Activated naive CD8-positive, alpha-beta T cell (primary cell): ENCODE measurements around the gene KIFC3.

Source experiments
- H3K27ac Mint-ChIP-seq: one replicate; pipeline ENCODE4 v1.8.0; 2021; ENCODE audit warnings: mixed read lengths
- H3K27me3 Mint-ChIP-seq: one replicate; pipeline ENCODE4 v1.8.0; 2021; ENCODE audit warnings: mixed read lengths
- H3K36me3 Mint-ChIP-seq: one replicate; pipeline ENCODE4 v1.8.0; 2021; ENCODE audit warnings: mixed read lengths
- H3K4me1 Mint-ChIP-seq: one replicate; pipeline ENCODE4 v1.8.0; 2021; ENCODE audit warnings: low read depth, mixed read lengths
- H3K4me3 Mint-ChIP-seq: one replicate; pipeline ENCODE4 v1.8.0; 2021; ENCODE audit warnings: mild to moderate bottlenecking, mixed read lengths
- H3K9me3 Mint-ChIP-seq: one replicate; pipeline ENCODE4 v1.8.0; 2021; ENCODE audit warnings: low read depth, mixed read lengths

The KIFC3 gene

GRCh38 chr16:57773655-57774295, 28.5 kb downstream of the KIFC3 start:
- no peak overlapping the region for H3K4me3 Mint-ChIP-seq
- H3K36me3 Mint-ChIP-seq: no peaks in the 10 kb centered on the region
- no peaks in the 10 kb centered on the region for H3K9me3 Mint-ChIP-seq
- no peaks in the 10 kb centered on the region for H3K27me3 Mint-ChIP-seq
- H3K27ac Mint-ChIP-seq: no peak overlapping the region
- H3K4me1 Mint-ChIP-seq: no peaks in the 10 kb centered on the region

GRCh38 chr16:57773019-57773418, 29.3 kb downstream of the KIFC3 start:
- no peaks in the 10 kb centered on the region for H3K9me3 Mint-ChIP-seq

DNA sequence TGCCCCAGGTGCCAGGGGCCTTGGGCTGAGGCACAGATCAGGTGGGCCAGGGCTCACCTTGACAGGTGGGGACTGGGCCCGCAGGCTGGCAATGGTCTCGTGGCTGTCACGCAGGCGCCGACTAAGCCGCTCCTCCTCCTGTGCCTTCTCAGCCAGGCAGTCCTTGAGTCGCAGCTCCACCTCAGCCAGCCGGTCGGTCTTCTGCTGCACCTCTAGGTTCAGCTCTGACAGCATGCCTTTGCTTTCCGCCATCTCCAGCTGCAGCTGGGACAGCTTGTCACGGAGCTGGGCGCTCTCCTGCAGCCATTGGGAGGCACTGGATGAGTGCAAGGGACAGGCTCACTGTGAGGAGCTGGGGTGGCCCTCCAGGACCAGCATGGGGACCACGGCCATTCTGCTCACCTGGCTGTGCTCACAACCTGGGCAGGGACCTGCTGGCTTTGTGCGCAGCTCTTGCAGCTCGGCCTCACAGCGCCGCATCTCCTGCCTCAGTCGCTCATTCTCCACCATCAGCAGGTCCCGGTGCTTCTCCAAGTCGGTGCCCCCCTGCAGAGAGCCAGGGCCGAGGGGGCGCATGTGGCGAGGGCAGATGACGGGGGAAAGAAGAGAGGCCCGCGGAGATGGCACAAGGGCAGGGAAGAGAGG, 31.0 kb downstream of the KIFC3 start:
- Mint-ChIP-seq H3K36me3 (no peaks in the 10 kb centered on the region), H3K27me3 (no peaks in the 10 kb centered on the region), H3K4me3 (no peak overlapping the region), H3K9me3 (no peaks in the 10 kb centered on the region), H3K4me1 (no peaks in the 10 kb centered on the region), H3K27ac (no peak overlapping the region)

More at GRCh38 chr16:57773019-57773418, 29.3 kb downstream of the KIFC3 start:
- no peaks in the 10 kb centered on the region for H3K4me1 Mint-ChIP-seq
- no peaks in the 10 kb centered on the region for H3K36me3 Mint-ChIP-seq
- H3K4me3 Mint-ChIP-seq: no peak overlapping the region
- no peak overlapping the region for H3K27ac Mint-ChIP-seq
- H3K27me3 Mint-ChIP-seq: no peaks in the 10 kb centered on the region

DNA sequence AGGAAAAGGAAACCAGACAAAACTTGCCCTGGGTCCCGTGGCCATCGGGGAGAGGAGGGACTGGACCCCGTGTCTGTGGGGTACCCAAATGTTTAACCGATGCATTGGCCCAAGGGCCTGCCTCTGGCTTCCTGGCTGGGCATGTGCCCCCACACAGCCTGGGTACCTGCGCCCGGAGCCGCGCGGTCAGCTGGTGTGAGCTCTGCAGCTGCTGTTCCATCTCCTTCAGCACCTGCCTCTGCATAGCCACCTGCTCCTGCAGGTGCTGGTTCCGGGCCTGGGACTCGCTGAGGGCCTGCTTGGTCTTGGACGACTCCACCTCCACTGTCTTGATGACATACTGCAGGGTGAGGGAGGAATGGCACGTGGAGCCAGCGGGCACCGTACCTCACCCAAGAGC, 31.9 kb downstream of the KIFC3 start:
- Mint-ChIP-seq H3K9me3 (no peaks in the 10 kb centered on the region), H3K27me3 (no peaks in the 10 kb centered on the region), H3K4me3 (no peak overlapping the region), H3K36me3 (no peaks in the 10 kb centered on the region), H3K4me1 (no peaks in the 10 kb centered on the region), H3K27ac (no peak overlapping the region)

- Mint-ChIP-seq H3K9me3 (no peaks in the 10 kb centered on the region), H3K4me3 (no peak overlapping the region), H3K27ac (no peak overlapping the region), H3K4me1 (no peaks in the 10 kb centered on the region), H3K27me3 (no peaks in the 10 kb centered on the region), H3K36me3 (no peaks in the 10 kb centered on the region)
These were observed 32.6 kb downstream of the KIFC3 start for GRCh38 chr16:57769541-57770145.

DNA sequence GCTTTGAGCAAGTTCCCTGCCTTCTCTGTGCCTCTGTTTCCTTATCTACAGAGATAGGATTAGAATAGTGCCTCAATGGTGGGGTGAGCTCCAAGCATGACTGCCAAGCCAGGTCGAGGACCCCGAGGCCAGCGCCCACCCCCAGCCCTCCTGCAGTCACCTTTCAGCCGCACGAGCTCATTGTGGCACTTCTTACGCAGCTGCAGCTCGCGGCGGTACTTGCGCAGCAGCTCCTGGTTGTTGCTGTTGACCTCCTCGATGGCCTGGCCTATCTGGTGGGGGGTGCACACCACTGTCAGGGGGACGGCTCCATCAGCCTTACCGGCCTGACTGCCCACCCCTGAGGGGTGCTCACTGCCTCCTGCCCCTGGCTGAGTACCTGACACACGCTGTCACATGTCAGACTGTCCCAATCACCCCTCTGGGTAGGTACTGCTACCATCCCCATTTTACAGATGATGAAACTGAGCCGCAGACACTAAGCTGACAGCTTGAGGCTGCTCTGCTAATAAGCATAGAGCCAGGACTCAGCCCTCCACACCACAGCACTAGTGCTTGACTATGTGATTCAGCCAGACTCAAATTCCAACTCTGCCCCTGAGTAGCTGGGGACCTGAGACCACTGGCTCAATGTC, 35.5 kb downstream of the KIFC3 start:
- no peak overlapping the region for H3K27ac Mint-ChIP-seq
- no peaks in the 10 kb centered on the region for H3K36me3 Mint-ChIP-seq
- H3K27me3 Mint-ChIP-seq: no peaks in the 10 kb centered on the region
- H3K4me3 Mint-ChIP-seq: no peak overlapping the region
- H3K9me3 Mint-ChIP-seq: no peaks in the 10 kb centered on the region
- no peaks in the 10 kb centered on the region for H3K4me1 Mint-ChIP-seq

GRCh38 chr16:57765160-57765728, 37.0 kb downstream of the KIFC3 start:
- Mint-ChIP-seq H3K4me1 (no peaks in the 10 kb centered on the region), H3K36me3 (no peaks in the 10 kb centered on the region), H3K27me3 (no peaks in the 10 kb centered on the region), H3K9me3 (no peaks in the 10 kb centered on the region), H3K4me3 (no peak overlapping the region), H3K27ac (no peak overlapping the region)

- H3K27me3 Mint-ChIP-seq: no peaks in the 10 kb centered on the region
- H3K27ac Mint-ChIP-seq: no peak overlapping the region
- no peaks in the 10 kb centered on the region for H3K36me3 Mint-ChIP-seq
- H3K4me3 Mint-ChIP-seq: no peak overlapping the region
- no peaks in the 10 kb centered on the region for H3K9me3 Mint-ChIP-seq
- H3K4me1 Mint-ChIP-seq: no peaks in the 10 kb centered on the region
These were observed 37.7 kb downstream of the KIFC3 start for GRCh38 chr16:57764341-57765159.

DNA sequence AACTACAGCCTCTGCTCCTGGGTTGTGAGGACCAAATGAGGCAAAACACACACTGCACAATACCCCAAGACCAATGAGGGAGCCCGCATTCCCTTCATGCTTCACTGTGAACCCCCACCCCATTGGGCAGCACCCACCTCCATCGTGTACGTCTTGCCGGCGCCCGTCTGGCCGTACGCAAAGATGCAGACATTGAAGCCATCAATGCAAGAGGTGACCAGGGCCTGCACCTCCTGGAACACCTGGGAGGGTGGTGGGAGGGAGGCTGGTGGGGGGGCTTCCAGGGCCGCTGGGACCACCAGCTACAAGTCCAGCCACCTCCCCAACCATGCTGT, 38.3 kb downstream of the KIFC3 start:
- Mint-ChIP-seq H3K9me3 (no peaks in the 10 kb centered on the region), H3K36me3 (no peaks in the 10 kb centered on the region), H3K27ac (no peak overlapping the region)

DNA sequence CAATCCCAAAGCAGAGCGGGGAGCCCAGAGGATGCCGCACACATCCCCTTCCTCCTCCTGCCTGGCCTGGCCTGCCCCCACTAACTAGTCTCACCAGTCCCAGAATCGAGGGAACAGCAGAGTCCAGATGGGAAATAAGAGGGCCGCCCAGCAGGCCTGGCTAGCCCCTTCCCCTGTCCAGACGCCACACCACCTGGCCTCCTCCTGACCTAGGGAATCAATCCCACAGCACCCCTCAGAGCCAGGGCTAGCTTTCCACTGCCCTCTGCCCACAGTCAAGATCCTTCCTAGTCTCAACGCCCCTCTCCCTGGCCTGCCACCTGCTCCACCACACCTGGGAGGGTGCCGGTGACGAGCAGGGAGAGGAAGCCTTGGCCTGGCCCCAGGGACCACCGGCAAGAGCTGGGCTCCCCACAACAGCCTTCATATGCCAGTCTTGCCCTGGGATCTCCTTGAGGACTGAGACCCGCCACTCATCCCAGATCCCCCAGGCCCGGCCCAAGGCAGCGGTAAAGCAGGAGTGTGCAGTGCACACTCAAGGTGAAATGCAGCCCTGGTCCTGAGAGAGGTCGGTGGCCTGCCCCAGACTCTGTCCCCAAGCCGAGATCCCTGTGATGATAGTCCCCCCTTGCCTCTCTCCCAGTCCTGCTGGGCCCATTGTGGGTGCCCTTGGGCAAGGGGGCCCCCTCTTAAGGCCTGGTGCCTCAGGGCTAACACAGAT, 38.8 kb downstream of the KIFC3 start:
- Mint-ChIP-seq H3K27me3 (no peaks in the 10 kb centered on the region), H3K36me3 (no peaks in the 10 kb centered on the region), H3K4me3 (no peak overlapping the region), H3K9me3 (no peaks in the 10 kb centered on the region), H3K4me1 (no peaks in the 10 kb centered on the region), H3K27ac (no peak overlapping the region)

More for the DNA sequence above, 38.3 kb downstream of the KIFC3 start:
- Mint-ChIP-seq H3K27me3 (no peaks in the 10 kb centered on the region), H3K4me1 (no peaks in the 10 kb centered on the region), H3K4me3 (no peak overlapping the region)

DNA sequence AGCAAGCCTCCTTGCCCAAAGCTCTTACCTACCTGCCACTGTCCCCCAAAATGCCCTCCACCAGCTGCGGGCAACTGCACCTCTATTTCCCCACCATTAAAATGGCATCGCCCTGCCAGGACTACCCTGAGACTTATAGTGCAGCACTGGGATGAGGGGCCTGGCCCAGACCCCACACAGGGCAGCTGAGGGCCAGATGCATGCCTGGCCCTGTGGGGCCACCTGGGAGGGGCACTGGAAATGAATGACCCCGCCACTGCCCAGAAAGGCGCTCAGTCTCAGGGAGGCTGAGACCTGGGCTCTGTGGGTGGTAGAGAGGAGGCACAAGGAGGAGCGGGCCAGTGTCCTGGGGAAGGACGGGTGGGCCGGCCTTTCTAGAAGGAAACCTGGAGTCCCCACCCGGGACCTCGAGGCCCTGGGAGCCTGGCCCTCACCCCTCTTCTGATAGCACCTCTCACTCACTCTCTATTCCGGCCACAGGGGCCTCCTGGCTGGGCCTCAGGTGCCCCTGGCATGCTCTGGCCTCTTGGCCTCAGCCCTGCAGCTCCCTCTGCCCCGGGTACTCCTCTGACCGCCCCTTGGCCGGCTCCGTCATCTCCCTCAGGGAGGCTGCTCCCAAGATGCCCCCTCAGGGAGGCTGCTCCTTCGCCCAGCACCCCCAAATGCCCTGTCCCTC, 39.8 kb downstream of the KIFC3 start:
- Mint-ChIP-seq H3K27me3 (no peaks in the 10 kb centered on the region), H3K4me3 (no peak overlapping the region), H3K4me1 (no peaks in the 10 kb centered on the region), H3K36me3 (no peaks in the 10 kb centered on the region), H3K27ac (no peak overlapping the region), H3K9me3 (no peaks in the 10 kb centered on the region)

GRCh38 chr16:57761957-57762356, 40.3 kb downstream of the KIFC3 start:
- H3K4me3 Mint-ChIP-seq: no peak overlapping the region
- no peaks in the 10 kb centered on the region for H3K36me3 Mint-ChIP-seq
- no peaks in the 10 kb centered on the region for H3K4me1 Mint-ChIP-seq
- no peak overlapping the region for H3K27ac Mint-ChIP-seq
- no peaks in the 10 kb centered on the region for H3K9me3 Mint-ChIP-seq
- H3K27me3 Mint-ChIP-seq: no peaks in the 10 kb centered on the region

GRCh38 chr16:57761301-57761700, 41.0 kb downstream of the KIFC3 start:
- Mint-ChIP-seq H3K27ac (no peak overlapping the region), H3K9me3 (no peaks in the 10 kb centered on the region), H3K27me3 (no peaks in the 10 kb centered on the region), H3K4me1 (no peaks in the 10 kb centered on the region), H3K4me3 (no peak overlapping the region), H3K36me3 (no peaks in the 10 kb centered on the region)
